ENCODE measurements around the gene CDC14A. TPM values are rescaled to one million over a fixed set of nuclear protein-coding genes. Genes with fewer than 3 reads are reported as not detected.
"Not testable (repeated sequence)": the region's sequence is repeated elsewhere in the genome, so short reads cannot be mapped to it uniquely, and the experiment has no call there.

Gene CDC14A
- total and polyA plus RNA-seq, 2 donors (not counting 3 experiments of a cell fraction or from before 2014, with no cell fraction given), result 3.4 to 13.9 TPM

DNA sequence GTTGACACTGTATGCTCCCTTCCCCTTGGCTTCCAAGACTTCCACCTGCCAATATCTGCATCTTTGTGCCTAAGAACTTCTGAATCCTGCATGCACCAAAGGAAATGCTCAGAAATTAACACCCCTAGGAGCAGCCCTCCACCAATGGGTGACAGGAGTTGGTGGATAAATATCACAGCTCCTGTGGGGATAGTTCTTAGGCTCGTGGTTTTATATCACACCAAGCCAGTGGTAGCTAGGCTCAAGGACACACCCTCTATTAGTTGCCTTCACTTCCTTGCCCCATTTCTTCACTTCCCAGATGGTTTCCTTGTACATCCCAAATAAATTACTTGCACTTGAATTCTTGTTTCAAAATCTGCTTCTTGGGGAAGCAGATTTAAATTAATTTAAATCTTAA is 16.9 kb upstream of the CDC14A start:
- no TSS peak for BruUV-seq (replicated peaks)
- Histone ChIP-seq H3K27me3 (ENCODE audit: control insufficient read depth in 2 of 2, insufficient read depth in 2 of 2, low read length in 2 of 2) (no peaks in the 10 kb centered on the region), H3K9ac (replicated peaks; ENCODE audit: extremely low read depth, insufficient read depth, low read length) (no peak overlapping the region), H3K36me3 (ENCODE audit: control insufficient read depth in 2 of 2, extremely low read depth in 1 of 2, insufficient read depth in 2 of 2, low read length in 2 of 2) (no peaks in the 10 kb centered on the region), H3K4me1 (ENCODE audit: control insufficient read depth, extremely low read depth, insufficient read depth, low read length) (no peaks in the 10 kb centered on the region), H2AFZ (ENCODE audit: low read depth, low read length) (no peak overlapping the region), H3K79me2 (ENCODE audit: control insufficient read depth, insufficient read depth, low read length) (no peaks in the 10 kb centered on the region), H3K4me3 (replicated peaks in 1 of 3; ENCODE audit: insufficient read depth in 1 of 3, low read depth in 1 of 3, low read length in 3 of 3) (no peak overlapping the region), H3K4me2 (ENCODE audit: insufficient read depth, low read length) (no peak overlapping the region), H4K20me1 (replicated peaks; ENCODE audit: control insufficient read depth, extremely low read depth, insufficient read depth, low read length) (no peaks in the 10 kb centered on the region), H3K27ac (ENCODE audit: insufficient read depth, low read depth, low read length) (no peak overlapping the region), H3K9me3 (replicated peaks; ENCODE audit: control insufficient read depth, insufficient read depth, low read length) (no peaks in the 10 kb centered on the region), H3K9me1 (replicated peaks; ENCODE audit: control insufficient read depth, extremely low read depth, insufficient read depth, low read length) (no peaks in the 10 kb centered on the region)
- DNase-seq (ENCODE audit: low read depth, low spot score), result no peak
- FAIRE-seq, result no peak
- POLR2A ChIA-PET, result no interaction called here
- intact Hi-C loops (cut with micrococcal nuclease), result no loop called here
- TF ChIP-seq MYC (IDR thresholded peaks at IDR 0.05; ENCODE audit: low read depth, low read length) (no peak), JUN (IDR thresholded peaks at IDR 0.05; ENCODE audit: borderline replicate concordance, insufficient read depth, insufficient read length, low read depth) (no peak), GATA2 (IDR thresholded peaks at IDR 0.05; ENCODE audit: insufficient read depth, insufficient read length, low read depth, low read length) (no peak), EZH2 (IDR thresholded peaks at IDR 0.05; ENCODE audit: borderline replicate concordance, low read depth, low read length, severe bottlenecking) (no peak), POLR2A (IDR thresholded peaks at IDR 0.05; ENCODE audit: low read depth, low read length) (no peak), FOS (IDR thresholded peaks at IDR 0.05; ENCODE audit: borderline replicate concordance, insufficient read depth, low read length) (no peak), POLR2AphosphoS5 (IDR thresholded peaks at IDR 0.05; ENCODE audit: insufficient read depth, low read depth, low read length) (no peak)
- TF ChIP-seq, protein P1, sequence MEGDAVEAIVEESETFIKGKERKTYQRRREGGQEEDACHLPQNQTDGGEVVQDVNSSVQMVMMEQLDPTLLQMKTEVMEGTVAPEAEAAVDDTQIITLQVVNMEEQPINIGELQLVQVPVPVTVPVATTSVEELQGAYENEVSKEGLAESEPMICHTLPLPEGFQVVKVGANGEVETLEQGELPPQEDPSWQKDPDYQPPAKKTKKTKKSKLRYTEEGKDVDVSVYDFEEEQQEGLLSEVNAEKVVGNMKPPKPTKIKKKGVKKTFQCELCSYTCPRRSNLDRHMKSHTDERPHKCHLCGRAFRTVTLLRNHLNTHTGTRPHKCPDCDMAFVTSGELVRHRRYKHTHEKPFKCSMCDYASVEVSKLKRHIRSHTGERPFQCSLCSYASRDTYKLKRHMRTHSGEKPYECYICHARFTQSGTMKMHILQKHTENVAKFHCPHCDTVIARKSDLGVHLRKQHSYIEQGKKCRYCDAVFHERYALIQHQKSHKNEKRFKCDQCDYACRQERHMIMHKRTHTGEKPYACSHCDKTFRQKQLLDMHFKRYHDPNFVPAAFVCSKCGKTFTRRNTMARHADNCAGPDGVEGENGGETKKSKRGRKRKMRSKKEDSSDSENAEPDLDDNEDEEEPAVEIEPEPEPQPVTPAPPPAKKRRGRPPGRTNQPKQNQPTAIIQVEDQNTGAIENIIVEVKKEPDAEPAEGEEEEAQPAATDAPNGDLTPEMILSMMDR (IDR thresholded peaks at IDR 0.05; ENCODE audit: extremely low read depth in 1 of 2, insufficient read depth in 1 of 2, low read depth in 1 of 2, low read length in 2 of 2), result no peak
- TF ChIP-seq, protein P2, sequence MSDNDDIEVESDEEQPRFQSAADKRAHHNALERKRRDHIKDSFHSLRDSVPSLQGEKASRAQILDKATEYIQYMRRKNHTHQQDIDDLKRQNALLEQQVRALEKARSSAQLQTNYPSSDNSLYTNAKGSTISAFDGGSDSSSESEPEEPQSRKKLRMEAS (IDR thresholded peaks at IDR 0.05; ENCODE audit: insufficient read depth, insufficient read length), result no peak
- dilution Hi-C loops (cut with MboI; ENCODE audit: extremely low pct_ligation_motif_present, low sequenced_read_pairs), result no loop called here
- CTCF ChIA-PET, result interaction anchor here (1.0 kb wide), 1 partner anchor 11 kb away, joined by 3 read pairs; no protein-coding TSS in a partner anchor

DNA sequence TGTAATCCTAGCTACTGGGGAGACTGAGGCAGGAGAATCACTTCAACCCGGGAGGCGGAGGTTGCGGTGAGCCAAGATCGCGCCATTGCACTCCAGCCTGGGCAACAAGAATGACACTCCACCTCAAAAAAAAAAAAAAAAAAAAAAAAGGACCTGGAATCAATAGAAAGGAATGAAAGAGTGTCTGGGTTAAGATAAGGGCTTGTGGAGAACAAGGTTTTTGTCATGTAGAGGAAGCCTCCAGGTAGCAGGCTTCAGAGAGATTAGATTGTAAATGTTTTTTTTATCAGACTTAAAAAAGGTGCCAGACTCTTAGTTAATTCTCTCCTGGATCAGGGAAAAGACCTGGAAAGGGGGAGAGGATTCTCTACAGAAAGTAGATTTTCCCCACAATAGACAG is 14.4 kb upstream of the CDC14A start:
- POLR2A ChIA-PET; DNase-seq (ENCODE audit: low read depth, low spot score); H3K4me3 ChIP-seq (replicated peaks in 1 of 3; ENCODE audit: insufficient read depth in 1 of 3, low read depth in 1 of 3, low read length in 3 of 3); H3K9me3 ChIP-seq (replicated peaks; ENCODE audit: control insufficient read depth, insufficient read depth, low read length); H4K20me1 ChIP-seq (replicated peaks; ENCODE audit: control insufficient read depth, extremely low read depth, insufficient read depth, low read length); H3K4me2 ChIP-seq (ENCODE audit: insufficient read depth, low read length); H3K27me3 ChIP-seq (ENCODE audit: control insufficient read depth in 2 of 2, insufficient read depth in 2 of 2, low read length in 2 of 2); FAIRE-seq; BruUV-seq (replicated peaks); H3K4me1 ChIP-seq (ENCODE audit: control insufficient read depth, extremely low read depth, insufficient read depth, low read length); H3K9me1 ChIP-seq (replicated peaks; ENCODE audit: control insufficient read depth, extremely low read depth, insufficient read depth, low read length); H3K36me3 ChIP-seq (ENCODE audit: control insufficient read depth in 2 of 2, extremely low read depth in 1 of 2, insufficient read depth in 2 of 2, low read length in 2 of 2); intact Hi-C loops (cut with micrococcal nuclease); H3K9ac ChIP-seq (replicated peaks; ENCODE audit: extremely low read depth, insufficient read depth, low read length); H3K79me2 ChIP-seq (ENCODE audit: control insufficient read depth, insufficient read depth, low read length); H3K27ac ChIP-seq (ENCODE audit: insufficient read depth, low read depth, low read length); dilution Hi-C loops (cut with MboI; ENCODE audit: extremely low pct_ligation_motif_present, low sequenced_read_pairs); H2AFZ ChIP-seq (ENCODE audit: low read depth, low read length): not testable (repeated sequence)
- CTCF ChIA-PET, result interaction anchor here (0.6 to 1.9 kb wide), 3 partner anchors 9 to 23 kb away, joined by 3 to 5 read pairs (median 4); no protein-coding TSS in a partner anchor

DNA sequence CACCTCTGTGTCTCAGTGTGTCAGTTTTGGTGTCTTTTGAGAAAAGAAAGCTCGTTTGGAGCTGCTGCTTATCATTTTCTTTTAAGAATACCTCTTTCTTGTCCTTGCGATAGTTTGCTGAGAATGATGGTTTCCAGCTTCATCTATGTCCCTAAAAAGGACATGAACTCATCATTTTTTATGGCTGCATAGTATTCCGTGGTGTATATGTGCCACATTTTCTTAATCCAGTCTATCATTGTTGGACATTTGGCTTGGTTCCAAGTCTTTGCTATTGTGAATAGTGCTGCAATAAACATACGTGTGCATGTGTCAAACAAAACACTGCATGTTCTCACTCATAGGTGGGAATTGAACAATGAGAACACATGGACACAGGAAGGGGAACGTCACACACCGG is 12.6 kb upstream of the CDC14A start:
- H3K9ac ChIP-seq (replicated peaks; ENCODE audit: extremely low read depth, insufficient read depth, low read length); H3K36me3 ChIP-seq (ENCODE audit: control insufficient read depth in 2 of 2, extremely low read depth in 1 of 2, insufficient read depth in 2 of 2, low read length in 2 of 2); H3K9me3 ChIP-seq (replicated peaks; ENCODE audit: control insufficient read depth, insufficient read depth, low read length); H3K79me2 ChIP-seq (ENCODE audit: control insufficient read depth, insufficient read depth, low read length); H2AFZ ChIP-seq (ENCODE audit: low read depth, low read length); H3K9me1 ChIP-seq (replicated peaks; ENCODE audit: control insufficient read depth, extremely low read depth, insufficient read depth, low read length); H4K20me1 ChIP-seq (replicated peaks; ENCODE audit: control insufficient read depth, extremely low read depth, insufficient read depth, low read length); H3K27ac ChIP-seq (ENCODE audit: insufficient read depth, low read depth, low read length); BruUV-seq (replicated peaks); H3K27me3 ChIP-seq (ENCODE audit: control insufficient read depth in 2 of 2, insufficient read depth in 2 of 2, low read length in 2 of 2); H3K4me3 ChIP-seq (replicated peaks in 1 of 3; ENCODE audit: insufficient read depth in 1 of 3, low read depth in 1 of 3, low read length in 3 of 3); intact Hi-C loops (cut with micrococcal nuclease); H3K4me1 ChIP-seq (ENCODE audit: control insufficient read depth, extremely low read depth, insufficient read depth, low read length); DNase-seq (ENCODE audit: low read depth, low spot score); dilution Hi-C loops (cut with MboI; ENCODE audit: extremely low pct_ligation_motif_present, low sequenced_read_pairs); CTCF ChIA-PET; H3K4me2 ChIP-seq (ENCODE audit: insufficient read depth, low read length); POLR2A ChIA-PET; FAIRE-seq: not testable (repeated sequence)

Data from endothelial cell of umbilical vein (primary cell).